HepG2 (cell line): ENCODE results near the gene SLC6A6. TPM values are rescaled to one million over a fixed set of nuclear protein-coding genes. Genes with fewer than 3 reads are reported as not detected.

ENCODE experiments used
- ATAC-seq: fragments of 200-7000 bp; cut with Tn5 transposase; 3 replicates; pipeline ENCODE4 v1.9.1; 2020; ENCODE audit warnings: mild to moderate bottlenecking, moderate library complexity
- BruUV-seq: library from RNA; stranded (reverse); fragments of 400-500 nt; replicated peaks from 2 replicates; lab custom pipeline; 2021; lab: Mats Ljungman, UMichigan
- CTCF ChIA-PET: fragments of 300-600 bp; formaldehyde crosslinking; extraction: SDS; loops from one replicate; lab custom pipeline; 2021; ENCODE audit warnings: low total read pairs, inconsistent platforms, low intra/inter-chr PET ratio; lab: Yijun Ruan, JAX
- POLR2A ChIA-PET: fragments of 350-600 bp; sonication (Branson Sonifier 250); formaldehyde crosslinking; loops from one replicate; lab custom pipeline; 2020; ENCODE audit warnings: antibody characterized with exemption, inconsistent platforms; lab: Yijun Ruan, JAX
- DNase-seq: peaks from one replicate; pipeline ENCODE4 v3.0.0-alpha.2; 2015; ENCODE audit warnings: low spot score
- FAIRE-seq: peaks from 3 replicates; lab custom pipeline; 2011; peaks lifted over from hg19 to GRCh38; lab: Jason Lieb, UNC
- H2AFZ ChIP-seq: one replicate; pipeline ENCODE4 v1.6.1; 2011; ENCODE audit warnings: low read length, inconsistent platforms
- H3K27ac ChIP-seq: fragments of 300-600 bp; 3 replicates; pipeline ENCODE4 v1.8.0; 2011; ENCODE audit warnings: mixed run types, mild to moderate bottlenecking, mixed read lengths, low read length, inconsistent platforms; ENCODE audit not compliant: insufficient read depth; ENCODE audit errors: extremely low read length
- H3K27me3 ChIP-seq, 2 experiments: fragments of 200-600 bp in 1 of 2; 2 replicates in 1 of 2; 3 replicates in 1 of 2; pipeline versions ENCODE4 v1.6.0 to v1.8.0; 2011; ENCODE audit warnings: low read length in 2 of 2, mild to moderate bottlenecking in 2 of 2, moderate library complexity in 2 of 2, inconsistent platforms in 1 of 2; ENCODE audit not compliant: insufficient read depth in 2 of 2, control insufficient read depth in 1 of 2
- H3K36me3 ChIP-seq, 2 experiments: fragments of 200-600 bp in 1 of 2; replicated peaks in 1 of 2; 2 replicates in 1 of 2; 3 replicates in 1 of 2; pipeline versions ENCODE4 v1.5.1 to v1.8.0; 2011; ENCODE audit warnings: low read length in 2 of 2, inconsistent platforms in 1 of 2; ENCODE audit not compliant: insufficient read depth in 2 of 2, control insufficient read depth in 1 of 2
- H3K4me1 ChIP-seq: 2 replicates; pipeline ENCODE4 v1.5.1; 2012; ENCODE audit warnings: low read length, inconsistent platforms; ENCODE audit not compliant: insufficient read depth
- H3K4me2 ChIP-seq: 2 replicates; pipeline ENCODE4 v1.6.0; 2011; ENCODE audit warnings: low read depth, low read length, inconsistent platforms
- H3K4me3 ChIP-seq, 3 experiments: fragments of 200-600 bp in 1 of 3; sonication (generic), shearing (Covaris generic) in 1 of 3; replicated peaks in 1 of 3; 2 replicates each; pipeline ENCODE4 v1.5.1; 2011 to 2016; ENCODE audit warnings: low read length in 3 of 3, inconsistent platforms in 2 of 3, low read depth in 2 of 3, mild to moderate bottlenecking in 2 of 3, control low read depth in 1 of 3, mixed read lengths in 1 of 3; ENCODE audit not compliant: insufficient read depth in 1 of 3
- H3K79me2 ChIP-seq: one replicate; pipeline ENCODE4 v1.6.1; 2011; ENCODE audit warnings: low read length, inconsistent platforms; ENCODE audit not compliant: insufficient read depth
- H3K9ac ChIP-seq: 2 replicates; pipeline ENCODE4 v1.6.0; 2011; ENCODE audit warnings: mild to moderate bottlenecking, low read depth, low read length, inconsistent platforms; ENCODE audit not compliant: insufficient read depth
- H3K9me3 ChIP-seq: 2 replicates; pipeline ENCODE4 v1.5.1; 2012; ENCODE audit warnings: mild to moderate bottlenecking, low read length
- H4K20me1 ChIP-seq: 2 replicates; pipeline ENCODE4 v1.6.0; 2011; ENCODE audit warnings: inconsistent platforms, mild to moderate bottlenecking, low read length, moderate library complexity; ENCODE audit not compliant: insufficient read depth
- BHLHE40 ChIP-seq: IDR thresholded peaks from 2 replicates; pipeline ENCODE4 v1.6.1; 2011; ENCODE audit warnings: low read length, improper control_type of control experiment
- ELF1 ChIP-seq: sonication (generic); formaldehyde crosslinking; IDR thresholded peaks from 2 replicates; pipeline ENCODE4 v1.4.0; 2020; ENCODE audit warnings: missing genetic modification reagents
- FOSL1 ChIP-seq: sonication (generic); formaldehyde crosslinking; IDR thresholded peaks from 2 replicates; pipeline ENCODE4 v1.9.0; 2021; ENCODE audit warnings: missing genetic modification reagents, borderline replicate concordance
- FOSL2 ChIP-seq: sonication (generic); formaldehyde crosslinking; IDR thresholded peaks from 2 replicates; pipeline ENCODE4 v1.4.0; 2020; ENCODE audit warnings: missing genetic modification reagents
- FOXA3 ChIP-seq: IDR thresholded peaks from 2 replicates; pipeline ENCODE4 v1.6.1; 2016; ENCODE audit warnings: missing genetic modification reagents, missing compliant biosample characterization
- GATAD1 ChIP-seq: IDR thresholded peaks from 2 replicates; pipeline ENCODE4 v1.6.1; 2016; ENCODE audit warnings: missing genetic modification reagents, missing compliant biosample characterization
- JUN ChIP-seq: sonication (generic); formaldehyde crosslinking; IDR thresholded peaks from 2 replicates; pipeline ENCODE4 v1.4.0; 2020; ENCODE audit warnings: mild to moderate bottlenecking, missing genetic modification reagents
- MAX ChIP-seq: IDR thresholded peaks from 2 replicates; pipeline ENCODE4 v1.6.1; 2012; ENCODE audit warnings: inconsistent platforms
- MEIS1 ChIP-seq: sonication (generic); formaldehyde crosslinking; IDR thresholded peaks from 2 replicates; pipeline ENCODE4 v1.9.0; 2021; ENCODE audit warnings: mild to moderate bottlenecking, missing genetic modification reagents, moderate library complexity, borderline replicate concordance
- MLX ChIP-seq: IDR thresholded peaks from 2 replicates; pipeline ENCODE4 v1.6.1; 2016
- MXI1 ChIP-seq: IDR thresholded peaks from 3 replicates; pipeline ENCODE4 v1.6.1; 2012; ENCODE audit warnings: low read depth, low read length, inconsistent platforms, borderline replicate concordance
- NFYC ChIP-seq: IDR thresholded peaks from 2 replicates; pipeline ENCODE4 v1.6.1; 2016; ENCODE audit warnings: missing genetic modification reagents, missing compliant biosample characterization
- PPARG ChIP-seq: conservative IDR thresholded peaks from 2 replicates; pipeline ENCODE4 v1.6.1; 2016; ENCODE audit warnings: missing biosample characterization, missing genetic modification reagents
- ZNF275 ChIP-seq: sonication (generic); formaldehyde crosslinking; IDR thresholded peaks from 2 replicates; pipeline ENCODE4 v1.8.0; 2022; ENCODE audit warnings: missing genetic modification reagents, mild to moderate bottlenecking, inconsistent platforms, borderline replicate concordance
- ZNF331 ChIP-seq: sonication (generic); formaldehyde crosslinking; IDR thresholded peaks from 2 replicates; pipeline ENCODE4 v1.4.0; 2020; ENCODE audit warnings: missing genetic modification reagents
- ZNF441 ChIP-seq: sonication (generic); formaldehyde crosslinking; IDR thresholded peaks from 2 replicates; pipeline ENCODE4 v1.7.0; 2021; ENCODE audit warnings: missing genetic modification reagents, borderline replicate concordance
- ZNF816 ChIP-seq: sonication (generic); formaldehyde crosslinking; IDR thresholded peaks from 2 replicates; pipeline ENCODE4 v1.8.0; 2022; ENCODE audit warnings: missing genetic modification reagents, mild to moderate bottlenecking, borderline replicate concordance
- ZZZ3 ChIP-seq: sonication (generic); formaldehyde crosslinking; IDR thresholded peaks from 2 replicates; pipeline ENCODE4 v1.4.0; 2020; ENCODE audit warnings: missing genetic modification reagents, mild to moderate bottlenecking, borderline replicate concordance
- WGBS: methylation state at CpG from one replicate; pipeline ENCODE4 v1.1.6; 2017; ENCODE audit warnings: low lambda C conversion rate; 5-methylcytosine and 5-hydroxymethylcytosine counted together
- in situ Hi-C: cut with HindIII; loops from 2 replicates; pipeline ENCODE4 v1.10.0; 2017; ENCODE audit warnings: low pct_unique_long_range_greater_than_20kb; ENCODE audit not compliant: extremely low pct_ligation_motif_present
- intact Hi-C: fragments of 100-400 bp; cut with micrococcal nuclease; formaldehyde crosslinking; loops from one replicate; pipeline ENCODE4 v1.10.0; 2022; ENCODE audit not compliant: unreplicated experiment
- polyA plus RNA-seq, 8 experiments: library from polyadenylated mRNA; depleted of rRNA in 3 of 8; stranded (reverse) in 7 of 8; unstranded in 1 of 8; fragments of >200 nt; fragmentation: Illumina TruSeq in 4 of 8; extraction: Trizol in 4 of 8; gene quantifications; 2 replicates each; pipeline versions ENCODE4 v1.2.1 to v1.2.3, GENCODE V29; 2011 to 2016; ENCODE audit warnings: low read depth in 4 of 8, missing spikeins in 1 of 8, mixed read lengths in 1 of 8; ENCODE audit not compliant: insufficient read depth in 1 of 8
- total RNA-seq, 5 experiments: library from RNA; depleted of rRNA; stranded (reverse); fragments of >200 nt; fragmentation: Illumina TruSeq; extraction: Trizol; gene quantifications; 2 replicates each; pipeline ENCODE4 v1.2.3, GENCODE V29; 2016; ENCODE audit warnings: low read depth in 1 of 5
- TF ChIP-seq, protein P1 (sequence below): sonication (generic); formaldehyde crosslinking; IDR thresholded peaks from 2 replicates; pipeline ENCODE4 v1.8.0; 2023; ENCODE audit warnings: mild to moderate bottlenecking, missing genetic modification reagents
- TF ChIP-seq, protein P2 (sequence below): IDR thresholded peaks from 2 replicates; pipeline ENCODE4 v1.6.1; 2018; ENCODE audit warnings: missing genetic modification reagents, mild to moderate bottlenecking, missing compliant biosample characterization

Gene SLC6A6
- total and polyA plus RNA-seq, 2 of the 13 experiments (the other 11 are each of a cell fraction or from before 2014, with no cell fraction given) = 14.1 to 20.7 TPM

DNA sequence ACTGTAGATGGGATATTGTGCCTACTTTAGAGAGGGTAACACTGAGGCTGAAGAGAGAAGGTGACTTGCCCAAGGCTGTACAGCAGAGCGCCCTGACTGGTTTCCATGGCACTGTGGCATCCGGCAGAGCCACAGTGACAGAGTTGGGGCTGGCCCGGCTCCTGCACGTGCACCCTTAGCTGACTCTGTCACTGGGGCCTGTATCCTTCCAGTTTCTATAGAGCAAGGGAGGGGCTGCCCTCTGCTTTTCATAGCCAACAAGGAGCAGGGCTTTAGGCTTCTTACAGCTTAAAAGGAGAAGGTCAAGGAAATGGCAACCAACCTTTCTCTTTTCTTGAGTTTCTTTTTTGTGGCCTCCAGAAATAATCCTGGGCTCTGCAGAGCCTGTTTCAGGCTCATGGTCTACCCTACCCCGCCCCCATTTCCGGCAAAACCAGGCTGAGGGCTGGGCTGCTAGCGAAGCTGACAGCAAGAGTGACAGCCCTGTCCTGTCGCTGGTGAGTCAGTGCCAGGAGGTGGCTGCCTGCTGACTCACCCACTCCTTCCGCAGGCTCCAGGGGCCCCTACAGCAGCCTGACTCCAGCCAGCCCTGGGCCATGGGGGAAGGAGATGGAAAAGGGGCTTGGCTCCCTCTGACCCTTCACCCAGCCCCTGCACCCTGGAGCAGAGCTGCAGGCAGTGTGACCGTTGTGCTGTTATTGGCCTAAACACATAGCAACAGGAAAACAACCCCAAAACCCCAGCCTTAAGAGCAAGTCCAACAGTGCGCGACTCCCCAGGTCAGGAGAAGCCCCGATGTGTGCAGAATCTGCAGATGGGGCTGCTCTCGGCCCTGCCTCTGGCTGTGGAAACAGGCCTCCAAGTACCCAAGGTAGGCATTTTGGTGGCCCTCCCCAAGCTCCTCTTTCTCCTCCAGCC lies 29.8 kb downstream of the SLC6A6 start:
- intact Hi-C loops = loop anchor here (2.0 kb wide), 1 partner anchor 29 kb away; the partner anchor contains the start of gene SLC6A6
- Histone ChIP-seq H3K9me3 (no peaks in the 10 kb centered on the region), H2AFZ (no peak overlapping the region), H3K4me2 (peak overlapping the region; percentile 65), H3K79me2 (peaks cover 7% of the 10 kb centered on the region), H4K20me1 (no peaks in the 10 kb centered on the region; the same call in 1 of the 2 replicates), H3K27me3 (no peaks in the 10 kb centered on the region), H3K4me1 (peaks cover 57% of the 10 kb centered on the region), H3K4me3 (peak overlapping the region in 2 of 3 experiments; percentile 7 to 17; a peak in 2 of 6 replicates), H3K36me3 (peaks cover 1 to 3% of the 10 kb centered on the region in 2 experiments; a peak in 3 of 5 replicates), H3K9ac (peak overlapping the region; percentile 45), H3K27ac (peak overlapping the region; percentile 73)
- CTCF ChIA-PET = no interaction called here
- peak; percentile 82 for DNase-seq
- WGBS = 7% methylated on average over 6 of the region's 14 CpGs
- POLR2A ChIA-PET = interaction anchor here (0.6 to 2.1 kb wide), 4 partner anchors 9 to 29 kb away, joined by 3 to 7 read pairs (median 5); partner anchors contain the start of gene SLC6A6
- peak; percentile 97 for ATAC-seq
- peak; percentile 72 for FAIRE-seq
- BruUV-seq = no TSS peak
- in situ Hi-C loops = no loop called here
- peak; percentile 67 for TF ChIP-seq ELF1 (CRISPR knock-in tag)
- TF ChIP-seq JUN (CRISPR knock-in tag) = peak; percentile 85
- 0 out of 2 replicates have a peak, but pooled peaks have one; percentile 61 for TF ChIP-seq ZZZ3 (CRISPR knock-in tag)
- peak; percentile 9; the same call in 1 of the 2 replicates for TF ChIP-seq NFYC (CRISPR knock-in tag)
- TF ChIP-seq MEIS1 (CRISPR knock-in tag) = peak; percentile 98
- TF ChIP-seq, protein P1, sequence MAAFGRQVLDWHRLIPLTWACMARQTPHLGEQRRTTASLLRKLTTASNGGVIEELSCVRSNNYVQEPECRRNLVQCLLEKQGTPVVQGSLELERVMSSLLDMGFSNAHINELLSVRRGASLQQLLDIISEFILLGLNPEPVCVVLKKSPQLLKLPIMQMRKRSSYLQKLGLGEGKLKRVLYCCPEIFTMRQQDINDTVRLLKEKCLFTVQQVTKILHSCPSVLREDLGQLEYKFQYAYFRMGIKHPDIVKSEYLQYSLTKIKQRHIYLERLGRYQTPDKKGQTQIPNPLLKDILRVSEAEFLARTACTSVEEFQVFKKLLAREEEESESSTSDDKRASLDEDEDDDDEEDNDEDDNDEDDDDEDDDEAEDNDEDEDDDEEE = no peak
- peak; percentile 98 for TF ChIP-seq FOSL2 (CRISPR knock-in tag)
- TF ChIP-seq GATAD1 (CRISPR knock-in tag) = 0 out of 2 replicates have a peak, but pooled peaks have one; percentile 24
- TF ChIP-seq MAX = 0 out of 2 replicates have a peak, but pooled peaks have one; percentile 17
- TF ChIP-seq FOXA3 (CRISPR knock-in tag) = peak; percentile 39; the same call in 1 of the 2 replicates
- TF ChIP-seq, protein P2, sequence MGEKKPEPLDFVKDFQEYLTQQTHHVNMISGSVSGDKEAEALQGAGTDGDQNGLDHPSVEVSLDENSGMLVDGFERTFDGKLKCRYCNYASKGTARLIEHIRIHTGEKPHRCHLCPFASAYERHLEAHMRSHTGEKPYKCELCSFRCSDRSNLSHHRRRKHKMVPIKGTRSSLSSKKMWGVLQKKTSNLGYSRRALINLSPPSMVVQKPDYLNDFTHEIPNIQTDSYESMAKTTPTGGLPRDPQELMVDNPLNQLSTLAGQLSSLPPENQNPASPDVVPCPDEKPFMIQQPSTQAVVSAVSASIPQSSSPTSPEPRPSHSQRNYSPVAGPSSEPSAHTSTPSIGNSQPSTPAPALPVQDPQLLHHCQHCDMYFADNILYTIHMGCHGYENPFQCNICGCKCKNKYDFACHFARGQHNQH (CRISPR knock-in tag) = peak; percentile 72; the same call in 1 of the 2 replicates
- TF ChIP-seq MXI1 = peak; percentile 66; the same call in 1 of the 3 replicates
- no peak for TF ChIP-seq ZNF275 (CRISPR knock-in tag)
- TF ChIP-seq ZNF816 (CRISPR knock-in tag) = no peak
- TF ChIP-seq FOSL1 (CRISPR knock-in tag) = peak; percentile 85
- no peak for TF ChIP-seq ZNF441
- peak; percentile 85 for TF ChIP-seq BHLHE40
- peak; percentile 88 for TF ChIP-seq ZNF331 (CRISPR knock-in tag)
- 0 out of 2 replicates have a peak, but pooled peaks have one; percentile 25 for TF ChIP-seq MLX (CRISPR knock-in tag)
- peak; percentile 93 for TF ChIP-seq PPARG
